Measurements from ENCODE around the gene GIT1.

The GIT1 gene, protein sequence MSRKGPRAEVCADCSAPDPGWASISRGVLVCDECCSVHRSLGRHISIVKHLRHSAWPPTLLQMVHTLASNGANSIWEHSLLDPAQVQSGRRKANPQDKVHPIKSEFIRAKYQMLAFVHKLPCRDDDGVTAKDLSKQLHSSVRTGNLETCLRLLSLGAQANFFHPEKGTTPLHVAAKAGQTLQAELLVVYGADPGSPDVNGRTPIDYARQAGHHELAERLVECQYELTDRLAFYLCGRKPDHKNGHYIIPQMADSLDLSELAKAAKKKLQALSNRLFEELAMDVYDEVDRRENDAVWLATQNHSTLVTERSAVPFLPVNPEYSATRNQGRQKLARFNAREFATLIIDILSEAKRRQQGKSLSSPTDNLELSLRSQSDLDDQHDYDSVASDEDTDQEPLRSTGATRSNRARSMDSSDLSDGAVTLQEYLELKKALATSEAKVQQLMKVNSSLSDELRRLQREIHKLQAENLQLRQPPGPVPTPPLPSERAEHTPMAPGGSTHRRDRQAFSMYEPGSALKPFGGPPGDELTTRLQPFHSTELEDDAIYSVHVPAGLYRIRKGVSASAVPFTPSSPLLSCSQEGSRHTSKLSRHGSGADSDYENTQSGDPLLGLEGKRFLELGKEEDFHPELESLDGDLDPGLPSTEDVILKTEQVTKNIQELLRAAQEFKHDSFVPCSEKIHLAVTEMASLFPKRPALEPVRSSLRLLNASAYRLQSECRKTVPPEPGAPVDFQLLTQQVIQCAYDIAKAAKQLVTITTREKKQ

GRCh38 chr17:29589524-29590410, at the start of gene GIT1:
TSS of gene GIT1 (minus strand) at chr17:29589648. CDS start at chr17:29589378, 270 bp downstream.
- DNase-seq (ENCODE audit: low read depth in 2 of 2), result peak; percentile 68 to 78

GRCh38 chr17:29633886-29634285, 44.4 kb upstream of the GIT1 start:
- DNase-seq (ENCODE audit: low read depth in 2 of 2), result no peak

GRCh38 chr17:29630630-29631193, 41.3 kb upstream of the GIT1 start:
- no peak for DNase-seq (ENCODE audit: low read depth in 2 of 2)

DNA sequence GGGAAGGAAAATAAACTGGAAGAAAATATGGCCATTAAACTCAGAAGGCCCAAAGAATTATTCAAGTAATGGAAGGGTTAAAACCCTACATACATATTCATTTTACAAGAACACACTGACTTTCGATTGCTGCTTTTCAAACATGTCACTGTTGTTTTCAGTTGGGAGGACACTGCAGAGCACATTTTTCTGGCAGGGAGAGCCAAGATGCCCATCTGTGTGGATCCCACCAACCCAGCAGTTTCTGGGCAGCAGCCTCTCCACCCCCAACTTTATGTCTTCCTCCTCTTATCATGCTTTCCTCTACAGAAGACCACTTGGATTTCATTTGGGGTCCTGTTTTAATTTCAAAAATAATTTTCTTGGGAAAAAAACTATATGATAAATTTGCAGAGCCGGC, 40.4 kb upstream of the GIT1 start:
- DNase-seq (ENCODE audit: low read depth in 2 of 2), result no peak

DNA sequence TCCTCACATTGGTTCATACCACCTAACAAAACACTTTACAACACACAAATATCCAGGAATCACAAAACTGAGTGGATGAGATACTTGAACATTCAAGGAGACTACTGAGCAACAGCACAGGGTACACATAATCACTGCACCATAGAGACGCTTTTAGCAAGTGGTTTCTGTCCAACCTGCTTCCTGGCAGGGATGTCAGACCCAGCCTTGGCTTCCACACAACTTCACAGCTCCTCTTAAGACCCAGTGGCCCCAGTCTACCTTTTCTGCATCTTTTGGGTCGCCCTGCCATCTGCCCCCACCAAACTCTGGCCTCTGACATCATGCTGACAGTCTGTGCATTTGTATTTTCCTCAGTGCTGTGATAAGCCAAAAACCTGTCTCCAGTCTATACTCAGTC, 39.2 kb upstream of the GIT1 start:
- no peak for DNase-seq (ENCODE audit: low read depth in 2 of 2)

GRCh38 chr17:29627951-29628350, 38.5 kb upstream of the GIT1 start:
- DNase-seq (ENCODE audit: low read depth in 2 of 2), result no peak

DNA sequence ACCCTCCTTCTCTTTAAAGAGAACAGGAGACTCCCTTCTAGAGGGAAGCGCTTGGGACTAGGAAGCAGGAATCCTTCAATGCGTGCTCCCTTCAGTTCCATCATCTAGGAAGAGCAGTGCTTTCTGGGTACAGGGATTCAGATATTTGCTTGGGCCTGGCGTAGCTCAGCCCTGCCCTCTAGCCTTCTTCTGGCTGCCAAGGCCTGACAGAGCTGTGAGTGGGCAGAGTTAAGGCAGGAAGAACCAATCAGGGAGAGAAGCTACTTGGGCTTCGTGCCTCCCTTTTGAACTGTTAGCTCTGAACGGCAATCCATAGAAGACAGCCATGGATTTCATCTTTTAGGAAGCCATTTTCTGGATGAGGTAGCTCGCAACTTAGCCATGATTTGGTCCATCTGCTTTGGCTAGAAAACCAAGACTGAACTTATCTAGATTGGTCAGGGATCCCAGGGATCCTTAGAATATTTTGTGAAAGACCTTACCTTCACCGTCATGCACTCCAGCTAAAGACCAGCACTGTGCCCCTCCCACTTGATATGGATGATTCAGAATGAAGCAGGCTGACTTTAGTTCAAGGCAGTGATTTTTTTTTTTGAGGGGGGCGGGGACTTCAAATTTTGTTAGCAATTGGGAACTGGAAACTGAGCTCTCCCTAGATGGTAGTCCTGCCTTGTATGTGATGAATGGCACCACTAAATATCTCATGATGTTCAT, 35.7 kb upstream of the GIT1 start:
- DNase-seq (ENCODE audit: low read depth in 2 of 2), result no peak

DNA sequence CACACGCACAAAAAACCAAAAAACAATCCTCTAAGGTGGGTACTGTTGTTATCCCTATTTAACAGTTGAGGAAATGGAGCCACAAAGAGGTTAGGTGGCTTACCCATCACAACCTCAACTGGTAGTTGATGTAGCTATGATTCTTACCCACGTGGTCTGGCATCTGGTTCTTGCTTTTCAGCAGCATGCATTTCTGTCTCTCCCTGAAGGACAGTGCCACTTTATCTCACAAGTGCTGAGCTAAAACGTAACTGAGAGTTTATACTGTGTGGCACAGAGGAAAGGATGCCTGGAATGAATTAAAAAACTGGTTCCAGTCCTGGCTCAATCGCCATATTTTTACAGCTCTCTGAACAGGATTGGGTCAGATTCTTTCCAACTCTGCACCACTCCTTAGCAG, 35.1 kb upstream of the GIT1 start:
- DNase-seq (ENCODE audit: low read depth in 2 of 2), result no peak

GRCh38 chr17:29623283-29623647, 33.8 kb upstream of the GIT1 start:
- DNase-seq (ENCODE audit: low read depth in 2 of 2), result no peak

DNA sequence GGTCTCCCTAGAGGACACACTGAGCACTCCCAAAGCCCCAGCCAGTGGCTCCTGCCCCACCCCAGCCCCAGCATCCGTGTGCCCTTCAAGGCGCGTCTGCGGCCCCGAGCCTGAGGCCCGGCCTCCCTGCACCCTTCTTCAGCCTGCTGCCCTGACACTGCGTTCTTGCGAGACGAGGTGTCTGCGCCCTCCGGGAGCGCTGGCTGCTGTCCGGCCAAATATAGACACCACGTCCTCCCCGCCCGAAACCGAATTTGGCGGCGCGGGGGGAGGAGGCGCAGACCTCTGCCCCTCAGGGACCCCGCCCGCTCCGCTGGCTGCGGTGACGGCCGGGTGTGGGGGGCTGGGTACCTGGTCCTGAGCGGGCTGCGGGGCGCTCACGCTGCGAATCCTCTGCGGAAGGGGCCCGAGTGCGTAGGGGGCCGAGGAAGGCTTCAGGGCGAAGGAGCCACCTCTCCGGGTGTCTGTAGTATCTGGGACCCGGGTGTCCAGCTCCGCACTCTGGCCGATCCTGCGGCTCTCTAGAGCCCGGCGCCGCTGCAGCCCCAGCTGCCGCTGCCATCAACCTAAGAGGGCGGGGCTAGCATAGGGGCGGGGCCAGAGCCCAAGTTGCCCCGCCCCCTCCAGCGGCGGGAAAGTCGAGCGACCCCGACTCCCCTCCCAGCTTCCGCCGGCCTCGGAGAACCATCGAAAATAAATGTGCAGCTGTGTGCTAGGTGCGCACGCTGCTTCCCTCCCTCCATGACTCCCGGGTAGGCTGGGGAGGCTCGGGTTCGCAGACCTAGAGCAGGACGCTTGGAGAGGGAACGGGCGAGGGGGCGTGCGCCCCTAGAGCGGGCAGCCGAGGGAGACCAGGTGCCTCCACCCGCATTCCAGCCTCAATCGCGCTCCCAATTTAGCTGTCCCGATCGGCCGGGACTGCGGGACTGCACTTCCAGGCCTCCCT, 33.2 kb upstream of the GIT1 start, which contains the start of gene CORO6:
Gene CORO6, minus strand, starts transcription at position 576 of the 946 bp plus-strand sequence. CDS start 1,491 bp downstream, outside the sequence.
- DNase-seq (ENCODE audit: low read depth in 2 of 2), result peak; percentile 64 to 67

GRCh38 chr17:29621751-29622194, 32.3 kb upstream of the GIT1 start:
- no peak for DNase-seq (ENCODE audit: low read depth in 2 of 2)

DNA sequence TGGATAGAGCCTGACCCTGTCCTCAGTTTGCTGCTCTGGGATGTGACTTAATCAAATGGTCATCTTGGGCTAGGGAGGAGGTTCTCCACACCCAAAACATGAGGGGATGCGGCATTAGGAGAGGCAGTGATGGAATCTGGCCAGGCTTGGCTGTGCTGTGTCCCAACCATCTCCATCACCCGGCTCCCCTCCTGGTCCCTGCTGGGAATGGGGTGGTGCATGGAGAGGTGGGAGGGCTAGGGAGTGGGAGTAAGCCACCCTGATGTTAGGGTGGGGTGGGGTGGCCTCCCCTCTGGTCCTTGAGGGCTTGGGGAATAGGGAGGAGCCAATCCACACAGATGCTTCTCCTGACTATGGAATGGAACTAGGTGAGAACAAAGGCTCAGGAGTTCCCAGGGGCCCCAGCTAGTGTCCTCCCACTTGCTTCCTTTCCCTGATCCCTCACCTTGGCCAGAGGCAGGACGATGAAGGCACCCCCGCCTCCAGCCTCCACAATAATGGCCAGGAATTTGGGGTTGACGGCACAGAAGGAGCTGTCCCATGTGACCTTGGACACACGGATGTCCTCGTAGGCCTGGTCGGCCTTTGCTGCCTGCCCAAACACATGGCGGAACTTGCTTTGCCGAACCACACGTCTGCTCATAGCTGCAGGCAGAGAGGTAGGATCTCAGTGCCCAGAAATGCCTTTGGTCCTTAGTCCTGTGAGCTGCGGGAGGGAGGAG, 31.5 kb upstream of the GIT1 start:
- DNase-seq (ENCODE audit: low read depth in 2 of 2), result no peak

- DNase-seq (ENCODE audit: low read depth in 2 of 2), result no peak
These were observed 30.8 kb upstream of the GIT1 start for GRCh38 chr17:29620271-29620670.

DNA sequence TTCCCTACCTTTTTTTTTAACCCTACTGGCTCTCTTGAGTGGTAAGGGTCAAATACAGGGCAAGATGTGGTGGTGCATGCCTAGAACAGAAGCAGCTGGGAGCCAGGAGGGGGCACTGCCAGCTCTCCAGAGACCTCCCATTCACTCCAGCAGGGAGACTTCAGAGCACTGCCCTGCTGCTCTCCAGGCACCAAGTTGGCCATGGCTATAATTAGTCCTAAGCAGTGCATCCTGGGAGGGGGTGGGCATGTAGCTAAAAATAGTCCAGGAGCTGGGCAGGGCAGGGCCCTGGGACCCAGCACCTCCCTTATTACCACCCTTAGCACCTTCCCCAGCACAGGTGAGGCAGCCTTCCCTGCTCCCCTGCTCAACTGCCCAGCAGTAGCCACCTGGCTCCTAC, 29.8 kb upstream of the GIT1 start:
- no peak for DNase-seq (ENCODE audit: low read depth in 2 of 2)

GRCh38 chr17:29618272-29619065, 29.0 kb upstream of the GIT1 start:
- DNase-seq (ENCODE audit: low read depth in 2 of 2), result no peak

GRCh38 chr17:29617481-29618271, 28.2 kb upstream of the GIT1 start:
- peak; percentile 77 to 82 for DNase-seq (ENCODE audit: low read depth in 2 of 2)

GRCh38 chr17:29617125-29617480, 27.7 kb upstream of the GIT1 start:
- DNase-seq (ENCODE audit: low read depth in 2 of 2), result peak; percentile 91 to 93
